Lung (tissue), 12 donors: Measurements from ENCODE around the gene CCDC68. TPM values are rescaled to one million over a fixed set of nuclear protein-coding genes. Genes with fewer than 3 reads are reported as not detected.

Source experiments
- ATAC-seq: fragments of 200-7000 bp; cut with Tn5 transposase; one replicate; pipeline ENCODE4 v1.9.1; 2020; ENCODE audit warnings: moderate number of reproducible peaks; ENCODE audit not compliant: insufficient read depth, low FRiP score
- DNase-seq, 3 donors: peaks; one replicate each; pipeline ENCODE4 v3.0.0-alpha.2; 2013 to 2017
- H3K27ac ChIP-seq, 2 donors: one replicate each; pipeline ENCODE4 v1.5.1; 2013; ENCODE audit warnings: mild to moderate bottlenecking in 2 of 2, moderate library complexity in 2 of 2, control low read depth in 1 of 2, inconsistent platforms in 1 of 2, low read depth in 1 of 2, low read length in 1 of 2
- H3K27me3 ChIP-seq, 3 donors: one replicate each; pipeline ENCODE4 v1.5.1; 2013; ENCODE audit warnings: low read length in 2 of 3; ENCODE audit not compliant: control insufficient read depth in 3 of 3, insufficient read depth in 3 of 3
- H3K36me3 ChIP-seq, 4 donors: one replicate each; pipeline ENCODE4 v1.5.1; 2013; ENCODE audit warnings: low read length in 4 of 4, mild to moderate bottlenecking in 1 of 4, moderate library complexity in 1 of 4; ENCODE audit not compliant: control insufficient read depth in 4 of 4, insufficient read depth in 4 of 4
- H3K4me1 ChIP-seq, 5 donors: one replicate each; pipeline ENCODE4 v1.5.1; 2013; ENCODE audit warnings: low read length in 5 of 5, mild to moderate bottlenecking in 2 of 5, moderate library complexity in 1 of 5; ENCODE audit not compliant: control insufficient read depth in 5 of 5, insufficient read depth in 5 of 5
- H3K4me3 ChIP-seq: one replicate; pipeline ENCODE4 v1.5.1; 2013; ENCODE audit warnings: mild to moderate bottlenecking, control low read depth, moderate library complexity
- H3K9ac ChIP-seq, 2 donors: one replicate each; pipeline ENCODE4 v1.5.1; 2013; ENCODE audit warnings: low read length in 2 of 2, control low read depth in 1 of 2; ENCODE audit not compliant: insufficient read depth in 1 of 2
- H3K9me3 ChIP-seq, 4 donors: one replicate each; pipeline ENCODE4 v1.5.1; 2013; ENCODE audit warnings: low read length in 3 of 4, mild to moderate bottlenecking in 1 of 4, moderate library complexity in 1 of 4; ENCODE audit not compliant: control insufficient read depth in 4 of 4, insufficient read depth in 3 of 4
- CTCF ChIP-seq: IDR thresholded peaks from 2 replicates; pipeline ENCODE4 v1.5.1; 2012; ENCODE audit warnings: mild to moderate bottlenecking; ENCODE audit errors: control extremely low read depth, extremely low read depth
- WGBS, 2 donors: extraction: QIAGEN DNeasy Blood & Tissue Kit; methylation state at CpG; one replicate each; pipeline ENCODE4 v1.1.7; 2013; 5-methylcytosine and 5-hydroxymethylcytosine counted together
- polyA plus RNA-seq, 2 donors: library from polyadenylated mRNA; stranded (reverse); fragments of 200-250 nt; gene quantifications; one replicate each; pipeline ENCODE4 v1.2.1, GENCODE V29; 2013
- total RNA-seq, 2 donors: library from RNA; depleted of rRNA in 1 of 2; stranded (reverse); fragments of >200 nt in 1 of 2; gene quantifications; one replicate each; pipeline ENCODE4 v1.2.1, GENCODE V29; 2014 to 2021
- donor health status: control.
- donor health status: control.
- donor health status: Bipolar disorder and iron deficiency.
- donor health status: healthy.
- donor health status: DM: yes; HTN: yes; CAD: no.

CCDC68 gene
- total and polyA plus RNA-seq, 4 donors = 6.7 to 90.4 (median 10.1) TPM

DNA sequence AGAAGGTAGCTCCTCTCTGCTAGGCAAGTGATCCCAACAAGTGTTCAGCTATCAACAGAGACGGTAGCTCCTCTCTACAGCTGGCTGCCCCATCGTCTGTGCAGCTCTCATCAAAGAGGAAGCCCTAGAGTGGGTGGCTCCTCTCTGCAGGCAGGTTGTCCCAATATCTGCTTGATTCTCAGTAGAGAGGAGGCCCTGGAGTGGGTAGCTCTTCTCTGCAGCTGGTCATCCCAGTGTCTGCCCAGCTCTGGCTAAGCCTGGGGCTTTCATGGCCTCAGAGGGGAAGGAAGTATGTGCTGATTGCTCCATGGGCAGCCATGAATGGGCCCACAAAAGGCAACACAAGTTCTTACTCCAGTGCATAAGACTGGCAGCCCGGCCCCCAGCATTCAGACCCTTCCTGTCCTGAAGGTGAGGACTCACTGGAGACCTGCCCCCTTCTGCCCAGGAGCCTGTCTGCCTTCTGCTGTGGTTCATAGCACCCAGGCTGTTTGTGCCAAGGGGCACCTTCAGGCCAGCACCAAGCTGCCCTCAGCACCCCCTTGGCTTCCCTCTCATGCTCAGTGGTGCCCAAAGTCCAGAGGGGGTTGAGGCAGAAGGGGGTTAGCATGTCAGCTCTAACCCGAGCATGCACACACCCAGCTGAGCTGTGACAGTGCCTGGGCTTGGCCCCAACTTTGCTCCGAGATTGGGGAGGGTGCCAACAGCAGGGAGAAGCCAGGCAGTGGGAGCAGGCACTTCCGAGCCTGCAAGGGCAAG is 48.9 kb downstream of the CCDC68 start:
- DNase-seq = peak in 1 of 3 donors; percentile 28
- Histone ChIP-seq H3K36me3 (peaks cover 0 to 26% (median 15%) of the 10 kb centered on the region in 4 donors), H3K9me3 (peaks cover 0 to 8% (median 0%) of the 10 kb centered on the region in 4 donors), H3K9ac (no peak overlapping the region), H3K4me3 (no peak overlapping the region), H3K27ac (no peak overlapping the region), H3K27me3 (no peaks in the 10 kb centered on the region), H3K4me1 (peaks cover 0 to 9% (median 0%) of the 10 kb centered on the region in 5 donors)
- WGBS, 2 donors = 85 to 95% methylated on average over 6 of the region's 6 CpGs
- ATAC-seq = no peak
- TF ChIP-seq CTCF = no peak

- Histone ChIP-seq H3K9ac (no peak overlapping the region), H3K27ac (no peak overlapping the region), H3K9me3 (peaks cover 0 to 8% (median 0%) of the 10 kb centered on the region in 4 donors), H3K27me3 (no peaks in the 10 kb centered on the region), H3K4me3 (no peak overlapping the region), H3K4me1 (peaks cover 0 to 9% (median 0%) of the 10 kb centered on the region in 5 donors), H3K36me3 (peaks cover 0 to 26% (median 16%) of the 10 kb centered on the region in 4 donors)
- 84 to 89% methylated on average over 11 of the region's 11 CpGs for whole genome bisulfite sequencing, 2 donors
- ATAC-seq (no peak), DNase-seq (no peak)
- TF ChIP-seq CTCF = no peak
Measured at GRCh38 chr18:54909538-54909937, 49.7 kb downstream of the CCDC68 start.

GRCh38 chr18:54906331-54907185 is 52.7 kb downstream of the CCDC68 start:
- no peak for TF ChIP-seq CTCF
- WGBS, 2 donors = 74 to 75% methylated on average over 6 of the region's 6 CpGs
- Histone ChIP-seq H3K4me3 (no peak overlapping the region), H3K9ac (no peak overlapping the region), H3K9me3 (peaks cover 0 to 8% (median 0%) of the 10 kb centered on the region in 4 donors), H3K4me1 (peaks cover 0 to 9% (median 0%) of the 10 kb centered on the region in 5 donors), H3K27me3 (no peaks in the 10 kb centered on the region), H3K36me3 (peaks cover 0 to 24% (median 17%) of the 10 kb centered on the region in 4 donors), H3K27ac (no peak overlapping the region)
- ATAC-seq = no peak
- peak; percentile 24 to 76 (median 63) for DNase-seq
